Muscle of arm (tissue), 12 donors: Measurements from ENCODE around the gene TSGA10. TPM values are rescaled to one million over a fixed set of nuclear protein-coding genes. Genes with fewer than 3 reads are reported as not detected.
"Not testable (repeated sequence)": the region's sequence is repeated elsewhere in the genome, so short reads cannot be mapped to it uniquely, and the experiment has no call there.

Experiments used
- DNase-seq: peaks from one replicate; pipeline ENCODE4 v3.0.0-alpha.2; 2013
- polyA plus RNA-seq, 12 donors: library from polyadenylated mRNA; unstranded; fragments of 120-200 nt; gene quantifications; one replicate each; pipeline ENCODE4 v1.2.1, GENCODE V29; 2013; ENCODE audit not compliant: insufficient read length in 12 of 12

Gene TSGA10
- polyA plus RNA-seq, 12 donors, result 1.3 to 6.6 (median 2.9) TPM; not detected in 2

- no peak for DNase-seq
Observed at GRCh38 chr2:99079226-99079625, 75.5 kb downstream of the TSGA10 start.

GRCh38 chr2:99072551-99072950, 82.2 kb downstream of the TSGA10 start:
- no peak for DNase-seq

DNA sequence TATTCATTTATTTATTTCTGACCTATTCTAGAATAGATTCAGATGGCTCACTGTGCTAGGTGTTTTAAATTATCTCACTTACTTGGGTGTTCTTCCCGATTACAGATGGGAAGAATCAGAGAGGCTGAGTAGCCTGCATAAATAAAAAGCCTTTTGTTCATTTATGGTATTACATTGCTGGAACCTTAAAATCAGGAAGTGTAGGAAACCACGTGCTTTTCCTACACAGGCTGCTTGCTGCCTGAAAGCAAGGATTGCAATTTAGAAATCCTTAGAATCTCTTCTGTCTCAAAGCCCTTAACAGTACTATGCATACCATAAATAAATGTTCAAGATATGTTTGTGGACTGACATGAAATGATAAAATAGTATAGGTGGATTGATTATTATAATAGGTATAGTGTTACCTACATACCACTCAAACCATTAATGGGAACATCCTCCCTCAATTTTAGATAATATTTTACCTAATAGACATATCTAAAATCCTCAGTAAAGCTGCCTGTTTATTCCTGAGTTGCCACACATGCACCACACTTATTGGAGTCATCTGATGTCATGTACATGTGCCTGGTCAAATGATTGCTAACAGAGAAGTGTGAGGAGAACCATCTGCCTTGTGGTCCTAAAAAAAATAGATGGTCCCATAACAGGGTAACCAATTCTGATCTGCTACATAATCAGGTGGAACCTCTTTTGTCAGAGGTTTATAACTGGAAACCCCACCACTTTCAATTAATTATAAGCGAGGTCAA, 86.7 kb downstream of the TSGA10 start:
- DNase-seq, result no peak

- DNase-seq, result no peak
Observed at GRCh38 chr2:99066075-99066958, 88.4 kb downstream of the TSGA10 start.

GRCh38 chr2:99049187-99049586, 105.6 kb downstream of the TSGA10 start:
- DNase-seq, result not testable (repeated sequence)

GRCh38 chr2:99040736-99041300, 113.9 kb downstream of the TSGA10 start:
- not testable (repeated sequence) for DNase-seq

DNA sequence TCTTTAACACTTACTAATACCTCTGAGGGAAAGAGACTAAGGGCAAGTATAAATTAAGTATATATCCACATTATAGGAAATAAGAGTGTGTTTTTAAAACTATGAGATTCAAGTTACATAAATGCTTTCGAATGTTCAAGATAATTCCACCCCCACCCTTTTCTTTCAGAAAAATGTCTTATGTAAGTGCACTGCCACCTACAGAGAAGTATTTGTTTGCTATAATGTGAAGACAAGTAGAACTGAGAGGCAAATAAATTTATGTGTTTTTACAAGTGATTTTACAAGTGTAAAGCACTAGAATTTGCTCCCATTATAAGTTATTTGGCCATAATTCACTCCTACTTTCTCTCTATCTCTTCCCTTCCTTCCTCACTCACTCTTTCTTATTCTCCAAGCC, 118.8 kb downstream of the TSGA10 start:
- DNase-seq, result no peak

- DNase-seq, result no peak
Observed at GRCh38 chr2:99032786-99033185, 122.0 kb downstream of the TSGA10 start.

GRCh38 chr2:99032001-99032400, 122.7 kb downstream of the TSGA10 start:
- no peak for DNase-seq

GRCh38 chr2:99031481-99031880, 123.3 kb downstream of the TSGA10 start:
- no peak for DNase-seq

DNA sequence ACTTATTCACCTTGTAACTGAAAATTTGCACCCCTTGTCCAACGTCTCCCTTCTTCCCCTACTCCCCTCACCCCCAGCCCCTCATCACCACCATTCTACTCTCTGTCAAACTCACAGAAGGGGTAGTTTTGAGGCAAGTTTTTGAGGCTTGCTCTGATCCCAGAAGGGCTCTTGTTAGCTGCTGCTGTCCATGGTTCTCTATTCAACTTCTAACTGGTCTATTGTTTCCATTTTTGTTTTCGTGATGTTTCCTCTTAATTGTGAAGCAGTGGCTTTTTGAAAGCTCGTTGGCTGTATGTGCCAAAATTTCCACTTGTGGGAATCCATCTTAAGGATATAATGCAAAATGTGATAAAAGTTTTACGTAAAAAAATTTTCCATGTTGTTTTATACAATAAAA, 126.2 kb downstream of the TSGA10 start:
- no peak for DNase-seq

- DNase-seq, result no peak
Observed at GRCh38 chr2:99027856-99028255, 126.9 kb downstream of the TSGA10 start.

DNA sequence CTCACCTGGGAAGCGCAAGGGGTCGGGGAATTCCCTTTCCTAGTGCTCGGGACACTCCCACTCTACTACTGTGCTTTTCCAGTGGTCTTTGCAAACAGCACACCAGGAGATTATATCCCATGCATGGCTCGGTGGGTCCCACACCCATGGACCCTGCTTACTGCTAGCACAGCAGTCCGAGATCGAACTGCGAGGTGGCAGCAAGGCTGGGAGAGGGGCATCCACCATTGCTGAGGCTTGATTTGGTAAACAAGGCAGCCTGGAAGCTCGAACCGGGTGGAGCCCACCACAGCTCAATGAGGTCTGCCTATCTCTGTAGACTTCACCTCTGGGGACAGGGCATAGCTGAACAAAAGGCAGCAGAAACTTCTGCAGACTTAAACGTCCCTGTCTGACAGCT, 154.0 kb downstream of the TSGA10 start:
- no peak for DNase-seq

- not testable (repeated sequence) for DNase-seq
Observed at GRCh38 chr2:98988695-98989094, 166.0 kb downstream of the TSGA10 start.

DNA sequence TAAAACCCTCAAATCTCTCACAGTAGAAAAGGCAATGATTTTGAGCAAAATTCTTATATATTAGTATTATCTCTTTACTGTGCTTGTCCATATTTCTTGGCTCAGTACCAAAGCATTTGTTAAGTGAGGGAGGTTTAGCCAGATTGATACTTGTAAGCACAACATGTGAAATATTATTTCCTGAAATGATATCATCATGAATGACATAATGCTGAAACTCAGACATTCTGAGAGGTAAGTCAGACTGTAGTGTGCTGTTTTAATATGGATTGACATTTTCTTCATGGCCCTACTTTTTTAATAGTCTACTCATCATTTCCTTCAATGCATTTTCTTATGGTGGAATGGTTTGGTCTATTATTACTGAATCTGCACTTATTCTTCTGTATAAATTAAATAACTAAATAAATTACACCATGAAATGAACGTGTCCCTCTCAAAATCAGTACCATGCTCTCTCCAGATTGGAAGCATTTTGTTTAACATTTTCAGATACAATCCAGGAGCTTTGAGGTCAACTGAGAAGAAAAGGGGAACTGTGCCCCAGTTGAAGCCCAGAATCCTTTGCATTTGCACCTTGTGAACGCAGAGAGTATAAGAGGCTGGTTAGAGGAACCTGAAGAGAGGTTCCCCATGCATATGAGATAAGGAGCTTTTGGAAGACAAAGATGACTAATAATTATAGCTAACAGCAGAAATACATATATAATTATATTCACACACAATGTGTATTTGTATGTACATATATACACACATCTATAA, 168.7 kb downstream of the TSGA10 start:
- no peak for DNase-seq

GRCh38 chr2:98975611-98976010, 179.1 kb downstream of the TSGA10 start:
- no peak for DNase-seq

DNA sequence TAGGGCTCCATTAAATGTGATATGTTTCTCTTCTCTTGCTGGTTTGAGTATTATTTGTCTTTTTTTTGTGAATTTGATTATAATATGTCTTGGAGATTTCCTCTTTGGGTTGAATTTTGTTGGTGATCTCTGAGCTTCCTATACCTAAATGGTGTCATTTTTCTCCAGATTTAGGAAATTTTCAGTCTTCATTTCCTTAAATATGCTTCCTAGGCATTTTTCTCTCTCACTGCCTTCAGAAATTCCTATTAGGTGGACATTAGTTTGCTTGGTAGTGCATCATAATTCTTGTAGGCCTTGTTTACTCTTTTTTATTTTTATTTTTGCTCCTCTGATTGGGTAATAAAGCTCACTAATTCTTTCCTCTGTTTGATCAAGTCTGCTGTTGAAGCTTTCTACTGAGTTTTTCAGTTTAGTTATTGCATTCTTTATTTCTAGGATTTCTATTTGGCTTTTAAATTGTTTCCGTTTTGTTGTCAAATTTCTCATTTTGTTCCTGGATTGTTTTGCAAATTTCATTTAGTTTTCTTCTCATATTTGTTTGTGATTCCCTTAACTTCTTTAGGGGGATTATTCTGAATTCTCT, 182.1 kb downstream of the TSGA10 start:
- no peak for DNase-seq

DNA sequence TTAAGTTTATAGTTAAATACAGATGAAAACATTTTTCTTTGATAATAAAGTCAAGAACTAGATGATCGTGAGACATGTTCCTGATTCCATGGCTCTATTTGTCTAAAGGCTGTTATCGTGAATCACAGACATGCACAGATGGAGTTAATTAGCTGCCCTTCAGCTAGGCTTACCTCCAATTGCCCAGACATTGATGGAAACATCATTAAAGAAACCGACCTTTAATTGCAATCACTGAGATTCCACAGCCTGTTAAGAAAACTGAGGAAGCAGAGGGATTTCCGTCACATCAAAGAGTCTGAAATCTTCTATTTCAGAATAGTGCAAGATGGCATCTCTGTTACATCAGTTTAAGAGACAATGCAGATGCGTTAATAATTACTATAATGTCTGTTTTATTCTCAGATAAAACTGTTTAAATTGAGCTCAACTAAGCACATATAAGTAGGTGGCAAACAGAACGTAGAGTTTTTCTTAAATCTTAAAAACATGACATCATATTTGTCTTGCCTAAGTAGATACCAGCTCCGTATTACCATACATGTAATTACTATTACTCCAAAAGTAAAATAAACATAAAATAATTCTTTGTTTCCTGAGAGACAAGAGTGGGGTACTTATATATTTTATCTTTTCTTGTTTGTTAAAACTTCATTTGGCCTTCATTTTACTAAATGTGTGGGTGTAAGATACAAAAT, 194.8 kb downstream of the TSGA10 start:
- no peak for DNase-seq

DNA sequence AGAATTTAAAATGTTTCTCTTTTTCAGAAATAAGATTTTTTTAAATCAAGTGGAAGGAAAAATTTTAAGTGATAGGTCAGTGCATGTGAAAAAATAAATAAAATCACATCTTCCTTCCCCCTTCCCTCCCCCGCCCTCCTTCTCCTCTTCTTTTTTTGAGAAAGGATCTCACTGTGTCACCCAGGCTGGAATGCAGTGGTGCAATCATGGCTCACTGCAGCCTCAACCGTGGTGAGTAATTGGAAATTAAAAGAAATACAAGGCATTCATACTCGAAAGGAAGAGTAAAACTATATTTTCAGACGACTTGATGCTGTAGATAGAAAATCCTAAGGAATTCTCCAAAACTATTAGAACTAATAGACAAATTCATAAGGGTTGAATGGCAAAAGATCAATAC, 201.8 kb downstream of the TSGA10 start:
- no peak for DNase-seq

DNA sequence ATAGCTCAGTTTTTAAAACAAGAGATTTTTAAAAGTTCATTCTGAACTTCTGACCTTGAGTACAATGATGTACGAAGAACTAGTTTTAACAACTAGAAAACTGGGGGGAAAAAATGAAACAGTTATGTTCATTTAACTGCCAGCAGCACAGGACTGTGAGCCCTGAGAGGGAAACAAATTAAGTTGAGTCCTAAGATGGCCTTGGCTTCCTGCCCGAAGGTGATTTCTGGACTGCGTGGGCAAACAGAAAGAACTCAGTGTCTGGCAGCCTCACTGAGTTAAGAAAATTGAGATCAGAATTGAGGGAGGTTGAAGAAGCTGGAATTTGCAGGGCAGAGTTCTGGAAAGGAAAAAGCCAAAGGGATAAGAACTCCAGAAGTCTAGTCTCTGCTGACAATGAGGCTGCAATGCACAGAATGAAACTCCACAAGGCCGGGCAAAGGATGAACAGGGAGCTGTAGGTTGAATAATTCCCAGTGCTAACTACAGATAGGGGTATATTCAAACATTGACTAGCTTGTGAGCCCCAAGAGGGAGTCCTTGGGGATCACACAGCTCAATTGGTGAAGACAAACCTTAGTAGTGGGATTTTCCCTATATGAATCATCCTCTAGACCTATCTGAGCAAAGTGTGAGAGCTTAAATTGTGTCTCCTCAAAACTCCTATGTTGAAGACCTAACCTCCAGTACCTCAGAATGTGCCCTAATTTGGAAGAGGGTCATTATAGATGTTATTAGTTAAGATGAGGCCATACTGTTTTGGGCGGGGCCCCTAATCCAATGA, 205.6 kb downstream of the TSGA10 start:
- no peak for DNase-seq
